ENCODE data around the gene MCAM.
A peak's percentile ranks its signal among the peaks of the same experiment; 100 is the strongest.

MCAM gene

DNA sequence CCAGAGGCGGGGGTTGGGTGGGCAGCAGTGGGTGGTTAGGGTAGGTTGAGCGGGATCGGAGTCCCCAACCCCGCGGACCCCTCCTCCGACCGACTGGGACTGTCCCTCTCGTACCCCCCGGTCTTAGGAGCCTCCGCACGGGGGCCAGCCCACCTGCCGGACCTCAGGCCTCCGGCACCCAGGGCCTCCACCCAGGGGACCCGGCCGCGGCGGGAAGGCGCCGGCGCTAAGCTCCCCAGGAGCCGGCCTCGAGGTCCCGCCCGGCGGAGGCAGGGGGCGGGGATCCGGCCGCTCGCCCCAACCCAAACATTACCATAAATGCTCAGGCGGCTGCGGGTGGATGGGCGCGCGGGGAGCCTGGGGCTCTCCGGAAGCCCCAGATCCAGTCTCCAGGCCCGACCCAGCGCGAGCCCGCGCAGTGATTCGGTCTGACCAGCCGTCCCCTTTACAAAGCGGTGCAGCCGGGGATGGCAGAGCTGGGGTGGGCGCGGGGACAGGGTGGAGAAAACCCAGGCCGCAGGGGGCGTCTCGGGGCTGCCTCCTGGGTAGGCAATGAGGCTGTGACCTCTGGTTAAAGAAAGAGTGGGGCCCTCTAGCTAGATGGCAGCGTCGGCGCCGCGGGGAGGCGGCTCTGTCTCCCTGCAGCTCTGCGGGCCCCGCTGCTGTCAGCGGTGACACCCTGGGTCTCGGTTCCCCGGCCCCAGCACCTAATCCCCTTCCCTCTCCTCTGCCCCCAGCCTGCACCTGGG lies 4.0 kb upstream of the MCAM start:
- Histone ChIP-seq H3K27me3 (ENCODE audit: control insufficient read depth, insufficient read depth, low read length) (peaks cover 5% of the 10 kb centered on the region), H3K4me1 (ENCODE audit: control insufficient read depth, insufficient read depth, low read length) (peaks cover 38% of the 10 kb centered on the region)

DNA sequence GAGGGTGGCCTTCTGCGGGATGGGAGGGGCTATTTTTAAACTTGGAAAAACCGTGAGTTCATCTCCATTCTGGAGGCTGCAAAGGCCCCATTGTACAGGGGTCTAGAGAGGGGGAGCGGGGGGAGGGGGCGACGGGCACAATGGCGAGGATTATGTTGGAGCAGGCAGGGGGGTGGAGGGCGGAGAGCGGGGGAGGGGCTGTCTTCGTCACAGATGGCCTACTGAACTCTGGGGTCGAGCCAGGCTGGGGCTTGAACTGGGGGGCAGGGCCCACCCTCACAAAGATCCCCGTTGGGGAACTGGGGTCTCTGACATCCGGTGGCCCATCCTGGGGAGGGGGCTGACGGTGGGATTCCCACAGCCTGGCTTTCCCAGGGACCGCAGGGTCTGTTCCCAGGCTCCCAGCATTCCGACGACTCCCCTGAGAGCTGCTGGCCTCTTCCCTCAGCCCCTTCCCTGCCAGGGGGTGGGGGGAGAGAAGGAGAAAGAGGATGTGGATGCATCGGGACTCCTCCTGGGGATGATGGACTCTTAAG lies 3.4 kb upstream of the MCAM start:
- Histone ChIP-seq H3K9ac (ENCODE audit: low read depth, low read length) (peak overlapping the region; percentile 65), H3K9me3 (replicated peaks; ENCODE audit: low read length) (no peaks in the 10 kb centered on the region), H3K27me3 (ENCODE audit: control insufficient read depth, insufficient read depth, low read length) (peaks cover 9% of the 10 kb centered on the region), H3K36me3 (ENCODE audit: insufficient read depth, low read length) (no peaks in the 10 kb centered on the region), H3K4me1 (ENCODE audit: control insufficient read depth, insufficient read depth, low read length) (peaks cover 45% of the 10 kb centered on the region), H3K4me2 (ENCODE audit: low read length) (peak overlapping the region; percentile 85), H3K4me3 (ENCODE audit: low read length) (peak overlapping the region; percentile 62)

More for the DNA sequence above, 4.0 kb upstream of the MCAM start:
- no peaks in the 10 kb centered on the region for H3K36me3 ChIP-seq (ENCODE audit: insufficient read depth, low read length)
- peak overlapping the region; percentile 65 for H3K9ac ChIP-seq (ENCODE audit: low read depth, low read length)
- peak overlapping the region; percentile 62 for H3K4me3 ChIP-seq (ENCODE audit: low read length)
- no peaks in the 10 kb centered on the region for H3K9me3 ChIP-seq (replicated peaks; ENCODE audit: low read length)
- H3K4me2 ChIP-seq (ENCODE audit: low read length), result peak overlapping the region; percentile 85

DNA sequence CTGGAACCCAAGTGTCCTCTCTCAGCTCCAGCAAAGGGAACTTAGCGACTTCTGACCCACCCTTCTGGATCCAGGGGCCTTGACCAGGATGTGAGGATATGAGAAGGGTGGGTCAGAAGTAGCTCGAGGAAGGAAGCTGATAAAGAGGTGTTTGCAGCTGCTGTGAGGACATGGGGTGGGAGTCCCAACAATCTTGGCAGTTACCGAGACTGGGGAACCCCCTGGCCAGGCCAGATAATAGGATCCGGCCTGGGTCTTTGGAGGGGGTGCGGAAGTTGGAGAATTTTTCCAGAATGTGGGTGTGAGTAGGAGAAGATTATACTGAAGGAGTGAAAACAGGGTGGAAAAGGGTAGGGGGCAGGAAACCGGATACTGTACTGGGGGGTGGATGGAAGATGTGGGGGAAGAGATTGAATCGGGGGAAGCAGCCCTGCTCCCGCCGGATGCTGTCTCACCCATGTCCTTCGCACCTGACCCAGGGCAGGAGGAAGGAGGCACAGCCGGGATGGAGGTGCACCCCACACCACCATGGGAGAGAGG lies 2.8 kb upstream of the MCAM start:
- no peak overlapping the region for H3K4me2 ChIP-seq (ENCODE audit: low read length)
- H3K4me3 ChIP-seq (ENCODE audit: low read length), result no peak overlapping the region
- H3K36me3 ChIP-seq (ENCODE audit: insufficient read depth, low read length), result no peaks in the 10 kb centered on the region
- peaks cover 49% of the 10 kb centered on the region for H3K4me1 ChIP-seq (ENCODE audit: control insufficient read depth, insufficient read depth, low read length)
- peaks cover 9% of the 10 kb centered on the region for H3K27me3 ChIP-seq (ENCODE audit: control insufficient read depth, insufficient read depth, low read length)
- H3K9me3 ChIP-seq (replicated peaks; ENCODE audit: low read length), result no peaks in the 10 kb centered on the region
- no peak overlapping the region for H3K9ac ChIP-seq (ENCODE audit: low read depth, low read length)

DNA sequence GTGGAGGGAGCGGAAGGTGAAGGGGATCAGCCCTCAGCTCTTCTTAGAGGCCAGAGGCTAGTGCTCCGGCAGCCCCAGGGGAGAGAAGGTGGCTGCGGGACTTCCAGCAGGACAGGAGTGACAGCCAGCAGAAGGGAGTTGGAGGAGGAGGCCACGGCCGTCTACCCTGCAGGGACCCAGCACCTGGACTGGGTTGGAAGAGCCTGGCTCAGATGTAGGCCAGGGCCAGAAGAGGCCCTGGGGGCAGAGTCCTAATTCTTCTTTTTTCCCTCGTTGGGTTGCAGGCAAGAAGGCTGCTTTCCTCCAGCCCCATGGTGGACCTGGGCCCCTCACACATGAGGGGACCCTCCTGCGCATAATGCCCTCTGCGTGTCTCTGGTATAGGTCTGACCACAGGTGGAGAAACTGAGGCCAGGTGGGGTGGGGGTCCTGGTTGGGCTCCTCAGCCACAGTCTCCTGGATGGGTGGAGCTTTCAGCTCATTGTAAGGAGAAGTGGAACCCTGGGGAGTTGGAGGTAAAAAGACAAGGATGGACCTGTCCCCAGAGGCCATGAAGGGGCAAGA lies 2.3 kb upstream of the MCAM start:
- peaks cover 49% of the 10 kb centered on the region for H3K4me1 ChIP-seq (ENCODE audit: control insufficient read depth, insufficient read depth, low read length)
- H3K27me3 ChIP-seq (ENCODE audit: control insufficient read depth, insufficient read depth, low read length), result peaks cover 9% of the 10 kb centered on the region
- no peaks in the 10 kb centered on the region for H3K36me3 ChIP-seq (ENCODE audit: insufficient read depth, low read length)
- no peak overlapping the region for H3K4me2 ChIP-seq (ENCODE audit: low read length)
- H3K9me3 ChIP-seq (replicated peaks; ENCODE audit: low read length), result no peaks in the 10 kb centered on the region
- H3K4me3 ChIP-seq (ENCODE audit: low read length), result no peak overlapping the region
- H3K9ac ChIP-seq (ENCODE audit: low read depth, low read length), result no peak overlapping the region

DNA sequence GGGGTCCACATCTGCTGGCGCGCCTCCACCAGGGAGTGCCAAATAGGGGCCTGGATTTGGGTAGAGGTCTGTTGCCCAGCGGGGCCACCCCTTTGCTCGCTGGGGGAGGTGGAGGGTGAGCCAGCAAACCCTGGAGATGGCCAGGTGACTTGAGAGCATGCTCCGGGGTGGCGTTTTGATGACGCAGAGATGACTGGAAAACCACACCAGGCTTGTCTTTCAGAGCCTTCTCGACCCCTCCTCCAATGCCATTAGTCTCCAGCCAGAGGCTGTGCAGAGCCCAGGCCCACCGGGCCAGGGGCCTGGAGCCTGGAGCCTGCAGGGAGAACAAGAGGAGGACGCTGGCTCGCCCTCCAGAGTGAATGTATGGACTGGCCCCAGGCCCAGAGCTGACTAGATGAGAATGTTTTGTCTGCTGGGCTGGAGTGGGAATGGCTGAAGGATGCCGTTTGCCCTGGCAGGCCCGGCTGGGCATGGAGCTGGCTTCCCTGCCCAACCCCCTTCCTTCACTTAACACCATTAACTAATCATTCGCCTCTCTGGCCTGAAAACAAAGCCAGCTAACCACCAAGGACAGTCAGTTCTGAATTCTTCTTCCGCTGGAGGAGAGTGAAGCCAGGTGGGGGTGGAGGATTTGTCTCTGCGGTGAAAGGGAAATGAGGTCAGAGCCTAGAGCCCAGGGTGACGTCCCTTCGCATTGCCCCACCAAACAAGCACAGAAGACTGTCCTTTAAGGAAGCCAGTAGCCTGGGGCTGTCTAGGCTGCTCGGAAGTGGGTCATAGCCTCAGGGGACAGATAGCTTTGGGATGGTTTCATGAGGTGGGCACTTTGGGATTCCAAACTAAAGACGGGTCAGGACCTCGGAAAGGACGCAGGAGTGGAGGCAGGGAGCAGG lies 1.6 kb upstream of the MCAM start:
- no peak overlapping the region for H3K4me3 ChIP-seq (ENCODE audit: low read length)
- no peak overlapping the region for H3K4me2 ChIP-seq (ENCODE audit: low read length)
- no peaks in the 10 kb centered on the region for H3K9me3 ChIP-seq (replicated peaks; ENCODE audit: low read length)
- peaks cover 49% of the 10 kb centered on the region for H3K4me1 ChIP-seq (ENCODE audit: control insufficient read depth, insufficient read depth, low read length)
- no peaks in the 10 kb centered on the region for H3K36me3 ChIP-seq (ENCODE audit: insufficient read depth, low read length)
- no peak overlapping the region for H3K9ac ChIP-seq (ENCODE audit: low read depth, low read length)
- peaks cover 9% of the 10 kb centered on the region for H3K27me3 ChIP-seq (ENCODE audit: control insufficient read depth, insufficient read depth, low read length)

DNA sequence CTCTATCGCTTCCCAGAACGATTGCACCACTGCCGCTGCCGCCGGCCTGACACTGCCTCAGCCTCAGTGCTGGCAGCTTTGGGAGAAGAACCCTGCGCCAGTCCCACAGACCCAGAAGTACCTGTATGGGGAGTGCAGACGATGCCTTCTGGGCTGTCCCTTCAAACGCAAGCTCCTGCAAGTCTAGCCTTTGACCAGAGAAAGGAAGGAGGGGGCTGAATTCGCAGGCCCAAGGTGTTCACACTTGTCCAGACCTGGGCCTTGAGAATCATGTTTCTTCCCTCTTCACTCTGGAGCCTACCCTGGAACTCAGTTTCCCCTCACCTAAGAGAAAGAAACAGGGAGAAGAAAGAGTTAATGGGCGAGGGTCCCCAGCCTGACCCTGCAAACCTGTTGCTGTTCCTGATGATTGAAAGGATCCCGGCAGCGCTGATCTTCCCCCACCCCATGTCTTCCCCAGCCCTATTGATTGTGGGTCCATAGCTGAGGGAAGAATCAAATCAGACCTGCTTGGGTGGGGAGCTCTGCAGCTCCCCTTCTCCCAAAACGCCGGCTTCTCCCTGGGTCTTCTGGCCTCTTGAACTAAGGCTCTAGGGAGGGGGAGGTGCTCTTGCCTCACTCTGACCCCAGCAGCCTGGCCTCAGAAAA lies 786 bp upstream of the MCAM start:
- Histone ChIP-seq H3K9me3 (replicated peaks; ENCODE audit: low read length) (no peaks in the 10 kb centered on the region), H3K4me3 (ENCODE audit: low read length) (no peak overlapping the region), H3K36me3 (ENCODE audit: insufficient read depth, low read length) (no peaks in the 10 kb centered on the region), H3K27me3 (ENCODE audit: control insufficient read depth, insufficient read depth, low read length) (peaks cover 9% of the 10 kb centered on the region), H3K9ac (ENCODE audit: low read depth, low read length) (no peak overlapping the region), H3K4me1 (ENCODE audit: control insufficient read depth, insufficient read depth, low read length) (peaks cover 49% of the 10 kb centered on the region), H3K4me2 (ENCODE audit: low read length) (peak overlapping the region; percentile 95)

DNA sequence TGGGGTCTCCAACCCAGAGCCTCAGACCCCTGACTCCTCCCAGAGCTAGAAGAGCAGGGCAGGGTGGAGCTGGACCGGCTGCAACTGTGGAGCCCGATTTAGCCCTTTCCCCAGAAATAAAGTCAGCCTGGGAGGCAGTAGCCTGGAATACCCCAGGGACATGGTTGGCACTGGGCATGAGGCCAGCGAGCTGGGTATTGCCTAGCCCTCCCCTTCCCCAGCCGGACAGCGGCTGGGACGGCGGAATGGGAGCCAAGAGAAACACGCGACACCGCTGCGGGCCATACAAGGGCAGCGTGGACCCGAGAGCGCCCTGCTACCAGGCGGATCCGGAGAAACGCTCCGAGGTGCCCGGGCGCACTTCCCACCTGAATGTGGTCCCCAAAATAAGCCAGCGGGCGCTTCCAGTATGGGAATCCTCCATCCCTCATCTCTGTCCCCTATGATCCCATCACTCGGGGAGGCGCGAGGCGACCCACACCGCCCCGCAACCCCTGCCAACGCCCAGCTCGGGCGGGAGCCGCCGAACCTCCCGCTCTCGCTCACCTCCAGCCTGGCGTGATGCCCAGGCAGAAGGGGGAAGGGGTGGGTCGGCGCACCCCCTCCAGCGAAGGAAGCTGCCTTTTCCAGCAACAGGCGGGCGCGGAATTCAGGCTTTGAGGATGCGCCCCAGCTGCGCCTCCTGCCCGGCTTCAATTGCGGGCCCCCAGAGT lies 758 bp downstream of the MCAM start:
- no peaks in the 10 kb centered on the region for H3K9me3 ChIP-seq (replicated peaks; ENCODE audit: low read length)
- H3K4me2 ChIP-seq (ENCODE audit: low read length), result peak overlapping the region; percentile 95
- peak overlapping the region; percentile 35 for H3K9ac ChIP-seq (ENCODE audit: low read depth, low read length)
- peak overlapping the region; percentile 69 for H3K4me3 ChIP-seq (ENCODE audit: low read length)
- no peaks in the 10 kb centered on the region for H3K36me3 ChIP-seq (ENCODE audit: insufficient read depth, low read length)
- H3K27me3 ChIP-seq (ENCODE audit: control insufficient read depth, insufficient read depth, low read length), result peaks cover 9% of the 10 kb centered on the region
- peaks cover 45% of the 10 kb centered on the region for H3K4me1 ChIP-seq (ENCODE audit: control insufficient read depth, insufficient read depth, low read length)

DNA sequence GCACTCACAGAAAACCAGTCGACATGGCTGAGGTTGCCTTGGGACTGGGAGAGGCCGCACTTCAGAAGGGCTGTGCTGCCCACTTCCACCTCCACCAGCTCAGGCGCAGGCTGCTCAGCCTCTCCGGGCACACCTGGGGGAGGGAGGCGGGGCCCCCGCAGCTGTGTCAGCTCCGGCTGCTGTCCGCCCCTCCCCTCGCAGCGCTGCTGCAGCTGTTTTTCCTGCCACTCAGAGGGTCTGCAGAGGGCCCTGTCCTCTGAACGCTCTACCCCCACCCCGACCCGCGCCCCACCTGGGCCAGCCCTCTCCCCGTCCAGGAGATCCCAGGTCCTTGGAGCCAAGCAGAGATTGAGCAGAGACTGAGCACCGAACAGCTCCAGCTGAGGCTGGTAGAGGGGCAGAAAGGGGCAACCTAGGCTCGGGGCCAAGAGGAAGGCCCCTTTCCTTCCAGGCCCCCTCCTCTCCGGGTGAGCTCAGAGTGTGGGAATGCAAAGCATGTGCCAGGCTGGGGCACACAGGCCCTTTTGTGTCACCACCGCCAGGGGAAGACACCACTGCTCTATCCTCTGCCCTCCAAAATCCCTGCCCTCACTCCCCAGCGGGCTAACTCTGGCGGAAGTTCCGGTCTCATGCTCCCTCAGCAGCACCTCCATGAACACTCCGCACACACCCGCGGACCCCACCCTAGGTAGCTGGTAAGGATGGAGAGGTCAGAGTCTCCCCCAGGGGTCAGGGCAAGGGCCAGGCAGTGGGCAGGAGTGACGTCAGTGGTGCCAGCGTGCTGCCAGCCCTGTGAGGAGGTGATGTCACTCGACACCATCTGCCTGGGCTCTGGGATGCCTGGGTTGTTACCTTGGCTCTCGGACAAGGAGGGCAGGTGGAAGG lies 1.6 kb downstream of the MCAM start:
- Histone ChIP-seq H3K27me3 (ENCODE audit: control insufficient read depth, insufficient read depth, low read length) (peaks cover 9% of the 10 kb centered on the region), H3K4me1 (ENCODE audit: control insufficient read depth, insufficient read depth, low read length) (peaks cover 37% of the 10 kb centered on the region), H3K9ac (ENCODE audit: low read depth, low read length) (no peak overlapping the region), H3K4me3 (ENCODE audit: low read length) (peak overlapping the region; percentile 69), H3K4me2 (ENCODE audit: low read length) (peak overlapping the region; percentile 95), H3K36me3 (ENCODE audit: insufficient read depth, low read length) (no peaks in the 10 kb centered on the region), H3K9me3 (replicated peaks; ENCODE audit: low read length) (no peaks in the 10 kb centered on the region)

DNA sequence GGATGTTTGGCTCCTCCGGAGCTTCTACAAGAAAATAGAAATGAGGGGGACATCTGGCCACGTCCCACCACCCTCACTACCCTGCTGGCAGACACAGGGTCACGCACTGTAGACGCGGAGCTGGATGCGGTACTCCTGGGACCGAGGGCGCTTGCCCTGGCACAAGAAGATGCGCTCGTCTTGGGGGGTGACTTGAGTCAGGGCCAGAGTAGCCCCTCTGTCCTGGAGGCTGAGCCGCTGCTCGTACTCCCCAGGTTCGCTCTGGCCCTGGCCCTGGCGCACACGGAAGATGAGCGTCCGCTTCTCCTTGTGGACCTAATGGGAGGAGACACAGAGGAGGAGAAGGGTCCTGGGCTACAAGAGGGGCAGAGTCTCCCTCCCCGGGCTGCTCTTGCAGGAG lies 2.2 kb downstream of the MCAM start:
- H3K4me2 ChIP-seq (ENCODE audit: low read length), result no peak overlapping the region
- no peak overlapping the region for H3K9ac ChIP-seq (ENCODE audit: low read depth, low read length)
- H3K4me3 ChIP-seq (ENCODE audit: low read length), result no peak overlapping the region
- H3K9me3 ChIP-seq (replicated peaks; ENCODE audit: low read length), result no peaks in the 10 kb centered on the region
- peaks cover 1% of the 10 kb centered on the region for H3K36me3 ChIP-seq (ENCODE audit: insufficient read depth, low read length)
- H3K27me3 ChIP-seq (ENCODE audit: control insufficient read depth, insufficient read depth, low read length), result peaks cover 9% of the 10 kb centered on the region
- peaks cover 37% of the 10 kb centered on the region for H3K4me1 ChIP-seq (ENCODE audit: control insufficient read depth, insufficient read depth, low read length)

DNA sequence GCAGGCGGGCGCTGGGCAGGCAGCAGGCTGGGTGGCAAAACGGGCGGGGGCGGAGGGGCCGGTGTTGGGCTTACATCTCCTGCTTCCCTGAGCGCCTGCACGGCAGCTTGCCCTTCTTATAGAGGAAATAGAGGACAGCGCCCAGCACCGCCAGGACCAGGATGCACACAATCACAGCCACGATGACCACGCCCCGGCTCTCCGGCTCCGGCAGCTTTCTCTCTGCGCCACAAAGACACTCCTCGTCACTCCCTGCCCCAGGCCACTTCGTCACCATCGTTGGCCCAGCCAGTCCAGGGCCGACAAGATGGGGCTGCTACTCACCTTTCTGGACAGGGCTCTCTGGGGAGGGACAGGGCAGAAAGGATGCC lies 6.3 kb downstream of the MCAM start:
- Histone ChIP-seq H3K27me3 (ENCODE audit: control insufficient read depth, insufficient read depth, low read length) (peaks cover under 1% of the 10 kb centered on the region), H3K9ac (ENCODE audit: low read depth, low read length) (no peak overlapping the region), H3K4me3 (ENCODE audit: low read length) (no peak overlapping the region), H3K4me1 (ENCODE audit: control insufficient read depth, insufficient read depth, low read length) (peaks cover 14% of the 10 kb centered on the region), H3K36me3 (ENCODE audit: insufficient read depth, low read length) (peaks cover 10% of the 10 kb centered on the region), H3K9me3 (replicated peaks; ENCODE audit: low read length) (no peaks in the 10 kb centered on the region), H3K4me2 (ENCODE audit: low read length) (no peak overlapping the region)
